ENCODE data around the gene SGCE. TPM values are rescaled to one million over a fixed set of nuclear protein-coding genes. Genes with fewer than 3 reads are reported as not detected.

Gene SGCE
- total RNA-seq, 1 donor from 2014 or later, result 33.6 TPM

GRCh38 chr7:94676431-94676830 lies 20.5 kb upstream of the SGCE start:
- no peak overlapping the region for H3K4me3 ChIP-seq (ENCODE audit: low read depth, low read length)
- H3K36me3 ChIP-seq (ENCODE audit: control insufficient read depth, insufficient read depth, low read length), result no peaks in the 10 kb centered on the region
- H3K27me3 ChIP-seq (ENCODE audit: control insufficient read depth, insufficient read depth, low read length), result no peaks in the 10 kb centered on the region
- no peak for DNase-seq (ENCODE audit: low read depth)
- no peak for TF ChIP-seq CTCF (IDR thresholded peaks at IDR 0.05; ENCODE audit: insufficient read depth, low read length, poor library complexity, severe bottlenecking)

GRCh38 chr7:94675356-94675755 lies 19.4 kb upstream of the SGCE start:
- no peak for TF ChIP-seq CTCF (IDR thresholded peaks at IDR 0.05; ENCODE audit: insufficient read depth, low read length, poor library complexity, severe bottlenecking)
- H3K27me3 ChIP-seq (ENCODE audit: control insufficient read depth, insufficient read depth, low read length), result no peaks in the 10 kb centered on the region
- H3K4me3 ChIP-seq (ENCODE audit: low read depth, low read length), result no peak overlapping the region
- no peak for DNase-seq (ENCODE audit: low read depth)
- no peaks in the 10 kb centered on the region for H3K36me3 ChIP-seq (ENCODE audit: control insufficient read depth, insufficient read depth, low read length)

GRCh38 chr7:94671444-94672235 lies 15.7 kb upstream of the SGCE start:
- H3K4me3 ChIP-seq (ENCODE audit: low read depth, low read length), result no peak overlapping the region
- no peak for TF ChIP-seq CTCF (IDR thresholded peaks at IDR 0.05; ENCODE audit: insufficient read depth, low read length, poor library complexity, severe bottlenecking)

GRCh38 chr7:94669773-94670495 lies 14.0 kb upstream of the SGCE start:
- no peaks in the 10 kb centered on the region for H3K36me3 ChIP-seq (ENCODE audit: control insufficient read depth, insufficient read depth, low read length)
- TF ChIP-seq CTCF (IDR thresholded peaks at IDR 0.05; ENCODE audit: insufficient read depth, low read length, poor library complexity, severe bottlenecking), result no peak
- no peak overlapping the region for H3K4me3 ChIP-seq (ENCODE audit: low read depth, low read length)
- DNase-seq (ENCODE audit: low read depth), result no peak
- H3K27me3 ChIP-seq (ENCODE audit: control insufficient read depth, insufficient read depth, low read length), result no peaks in the 10 kb centered on the region

More at GRCh38 chr7:94671444-94672235, 15.7 kb upstream of the SGCE start:
- H3K27me3 ChIP-seq (ENCODE audit: control insufficient read depth, insufficient read depth, low read length), result no peaks in the 10 kb centered on the region
- no peak for DNase-seq (ENCODE audit: low read depth)
- no peaks in the 10 kb centered on the region for H3K36me3 ChIP-seq (ENCODE audit: control insufficient read depth, insufficient read depth, low read length)

GRCh38 chr7:94666879-94667587 lies 11.1 kb upstream of the SGCE start:
- no peak for DNase-seq (ENCODE audit: low read depth)
- TF ChIP-seq CTCF (IDR thresholded peaks at IDR 0.05; ENCODE audit: insufficient read depth, low read length, poor library complexity, severe bottlenecking), result no peak
- Histone ChIP-seq H3K27me3 (ENCODE audit: control insufficient read depth, insufficient read depth, low read length) (no peaks in the 10 kb centered on the region), H3K4me3 (ENCODE audit: low read depth, low read length) (no peak overlapping the region), H3K36me3 (ENCODE audit: control insufficient read depth, insufficient read depth, low read length) (no peaks in the 10 kb centered on the region)

Data from kidney epithelial cell (primary cell).